Measurements from ENCODE around the gene MYH14. TPM values are rescaled to one million over a fixed set of nuclear protein-coding genes. Genes with fewer than 3 reads are reported as not detected.

Gene MYH14
- total and polyA plus RNA-seq, 4 experiments from 2014 or later = not detected

DNA sequence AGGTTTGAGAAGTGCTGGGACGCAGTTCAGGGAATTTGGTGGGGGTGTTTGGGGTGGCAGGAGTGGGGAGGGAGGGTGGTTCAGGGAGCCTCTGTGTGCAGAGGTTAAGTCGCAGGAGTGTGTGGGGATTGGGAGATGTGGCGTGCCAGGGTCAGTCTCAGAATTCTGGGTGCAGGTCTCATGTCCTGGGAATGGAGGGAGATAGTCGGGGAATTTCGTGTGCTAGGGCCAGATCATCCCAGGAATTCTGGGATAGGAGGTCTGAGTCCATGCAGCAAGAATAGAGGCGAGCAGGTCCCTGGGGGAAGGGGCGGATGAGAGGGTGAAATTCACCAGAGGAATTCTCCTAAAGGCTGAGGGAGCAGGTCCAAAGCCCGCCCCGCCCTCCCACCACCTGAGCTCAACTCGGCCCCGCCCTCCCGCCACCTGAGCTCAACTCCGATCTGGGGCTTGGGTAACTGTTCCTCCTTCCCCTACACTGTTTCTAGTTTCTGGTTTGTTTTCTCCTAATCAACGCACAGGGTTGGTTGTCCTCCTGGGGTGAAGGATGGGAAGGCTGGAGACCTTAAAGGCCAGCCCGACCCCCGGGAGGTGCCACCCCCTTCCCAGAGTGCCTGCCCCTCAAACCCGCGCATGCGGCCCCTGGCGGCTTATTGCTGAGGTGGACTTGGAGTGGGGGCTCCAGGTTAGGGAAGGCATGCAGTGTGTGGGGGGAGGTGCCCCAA lies 110.6 kb downstream of the MYH14 start:
- H3K36me3 ChIP-seq (ENCODE audit: insufficient read depth, low read length) = no peaks in the 10 kb centered on the region
- intact Hi-C loops (cut with micrococcal nuclease) = no loop called here
- peaks cover 5% of the 10 kb centered on the region for H3K4me1 ChIP-seq (ENCODE audit: insufficient read depth, low read length)
- no peak for DNase-seq
- H3K9me3 Mint-ChIP-seq = peaks cover 0 to 4% (median 0%) of the 10 kb centered on the region in 8 donors
- H3K27me3 ChIP-seq (ENCODE audit: insufficient read depth, low read length) = peaks cover 37% of the 10 kb centered on the region
- CTCF ChIA-PET (ENCODE audit: partially characterized antibody) = no interaction called here
- no peak overlapping the region for H3K4me3 Mint-ChIP-seq
- H3K27ac Mint-ChIP-seq = no peak overlapping the region
- H3K36me3 Mint-ChIP-seq = no peaks in the 10 kb centered on the region
- no peaks in the 10 kb centered on the region for H3K9me3 ChIP-seq (ENCODE audit: control insufficient read depth in 1 of 2, low read length in 2 of 2)
- H3K4me1 Mint-ChIP-seq = peaks cover 5 to 19% (median 13%) of the 10 kb centered on the region in 4 donors
- H3K27me3 Mint-ChIP-seq = peaks cover 33 to 53% of the 10 kb centered on the region in 2 donors
- H3K4me3 ChIP-seq (ENCODE audit: low read length in 2 of 2) = no peak overlapping the region
- POLR2A ChIA-PET (ENCODE audit: partially characterized antibody) = no interaction called here
- no peak overlapping the region for H3K27ac ChIP-seq (ENCODE audit: low read depth, low read length)

DNA sequence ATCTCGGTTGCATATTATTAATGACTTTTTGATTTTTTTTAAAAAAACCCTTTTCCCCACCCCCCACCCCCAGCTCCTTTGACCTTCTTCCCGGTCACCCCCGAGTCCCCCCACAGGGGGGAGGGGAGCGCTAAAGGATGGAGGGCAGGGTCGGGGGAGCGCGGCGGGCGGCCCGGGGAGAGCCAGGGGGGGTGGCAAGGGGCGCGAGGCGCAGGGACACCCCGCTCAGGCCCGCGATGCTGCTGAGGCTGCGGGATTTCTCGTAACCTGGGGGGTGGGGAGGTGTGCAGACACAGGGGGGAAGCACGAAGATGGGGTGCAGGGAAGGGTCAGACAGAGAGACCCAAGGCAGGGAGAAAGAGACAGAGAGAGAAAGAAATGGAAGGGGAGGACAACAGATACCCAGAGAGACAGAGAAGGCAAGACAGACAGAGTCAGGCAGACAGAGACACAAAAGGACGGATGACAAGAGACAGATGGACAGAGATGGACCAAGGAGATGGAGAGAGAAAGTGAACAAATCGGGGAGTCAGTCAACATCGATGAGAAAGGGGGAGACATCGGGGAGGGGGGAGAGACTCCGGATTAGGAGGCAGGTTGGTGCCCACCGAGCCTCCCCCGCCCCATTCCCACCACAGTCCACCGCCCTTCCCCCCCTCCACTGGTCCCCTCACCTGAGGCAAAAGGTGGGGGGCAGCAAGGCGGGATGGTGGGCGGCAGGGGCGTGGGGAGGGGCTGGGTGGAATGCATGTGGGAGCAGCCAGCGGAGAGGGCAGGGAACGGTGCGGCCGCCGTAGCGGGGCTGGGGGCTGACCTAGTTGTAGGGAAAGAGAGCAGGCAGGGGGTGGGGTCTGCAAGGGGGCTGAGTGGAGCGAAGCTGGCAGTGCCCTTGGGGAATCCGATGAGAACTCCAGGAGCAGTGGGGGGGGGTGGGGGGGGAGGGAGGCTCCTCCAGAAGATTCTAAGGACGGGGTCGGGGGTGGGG lies 111.6 kb downstream of the MYH14 start:
- ChIA-PET CTCF (ENCODE audit: partially characterized antibody) (no interaction called here), POLR2A (ENCODE audit: partially characterized antibody) (no interaction called here)
- intact Hi-C loops (cut with micrococcal nuclease) = no loop called here
- no peak for DNase-seq
- H3K27me3 ChIP-seq (ENCODE audit: insufficient read depth, low read length) = peaks cover 36% of the 10 kb centered on the region
- H3K9me3 Mint-ChIP-seq = peaks cover 0 to 6% (median 0%) of the 10 kb centered on the region in 8 donors
- peak overlapping the region in 1 of 7 donors; percentile 92 for H3K27ac Mint-ChIP-seq
- peak overlapping the region in 5 of 8 donors; percentile 51 to 79 (median 74) for H3K4me3 Mint-ChIP-seq
- H3K27ac ChIP-seq (ENCODE audit: low read depth, low read length) = no peak overlapping the region
- peaks cover 5 to 19% (median 13%) of the 10 kb centered on the region in 4 donors for H3K4me1 Mint-ChIP-seq
- no peak overlapping the region for H3K4me3 ChIP-seq (ENCODE audit: low read length in 2 of 2)
- H3K36me3 ChIP-seq (ENCODE audit: insufficient read depth, low read length) = no peaks in the 10 kb centered on the region
- H3K9me3 ChIP-seq (ENCODE audit: control insufficient read depth in 1 of 2, low read length in 2 of 2) = no peaks in the 10 kb centered on the region
- H3K36me3 Mint-ChIP-seq = no peaks in the 10 kb centered on the region
- H3K4me1 ChIP-seq (ENCODE audit: insufficient read depth, low read length) = peaks cover 5% of the 10 kb centered on the region
- H3K27me3 Mint-ChIP-seq = peaks cover 35 to 54% of the 10 kb centered on the region in 2 donors

DNA sequence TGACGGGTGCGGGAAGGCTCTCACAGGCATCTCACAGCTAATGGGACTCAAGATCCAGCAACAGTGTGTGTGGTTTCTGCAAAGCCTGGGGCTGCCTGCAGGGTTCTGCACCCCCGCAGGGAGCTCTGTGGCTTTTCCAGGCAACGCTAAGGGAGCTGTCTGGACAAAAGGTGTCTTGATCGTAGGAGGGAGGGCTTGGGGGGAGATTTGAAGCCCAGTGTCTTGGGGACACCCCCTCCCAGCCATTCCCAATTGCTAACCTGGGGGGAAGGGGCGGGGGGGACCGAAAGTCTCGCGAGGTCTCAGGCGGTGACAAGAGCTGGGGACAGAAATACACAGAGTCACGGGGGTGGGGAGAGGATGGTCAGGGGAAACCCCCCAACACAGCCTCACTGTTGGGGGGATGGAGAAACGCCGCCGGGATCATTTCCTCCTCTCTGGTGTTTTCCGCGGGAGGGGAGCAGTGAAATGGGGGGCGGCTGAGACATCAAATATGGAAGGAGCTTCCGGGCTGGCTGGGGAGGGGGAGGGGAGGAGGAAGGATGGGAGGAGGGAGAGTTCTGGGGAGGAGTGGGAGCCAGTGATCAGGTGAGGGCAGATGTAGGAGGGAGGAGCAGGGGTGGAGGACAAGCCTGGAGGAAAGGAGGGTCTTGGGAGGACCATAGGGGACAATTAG lies 112.5 kb downstream of the MYH14 start:
- POLR2A ChIA-PET (ENCODE audit: partially characterized antibody) = no interaction called here
- H3K4me1 Mint-ChIP-seq = peaks cover 5 to 19% (median 13%) of the 10 kb centered on the region in 4 donors
- H3K36me3 Mint-ChIP-seq = no peaks in the 10 kb centered on the region
- Histone ChIP-seq H3K27me3 (ENCODE audit: insufficient read depth, low read length) (peaks cover 31% of the 10 kb centered on the region), H3K4me3 (ENCODE audit: low read length in 2 of 2) (no peak overlapping the region), H3K9me3 (ENCODE audit: control insufficient read depth in 1 of 2, low read length in 2 of 2) (no peaks in the 10 kb centered on the region), H3K36me3 (ENCODE audit: insufficient read depth, low read length) (no peaks in the 10 kb centered on the region), H3K4me1 (ENCODE audit: insufficient read depth, low read length) (peaks cover 5% of the 10 kb centered on the region), H3K27ac (ENCODE audit: low read depth, low read length) (no peak overlapping the region)
- peak overlapping the region; percentile 15 to 77 (median 68) for H3K4me3 Mint-ChIP-seq
- peak overlapping the region in 3 of 7 donors; percentile 35 to 71 (median 54) for H3K27ac Mint-ChIP-seq
- H3K27me3 Mint-ChIP-seq = peaks cover 29 to 49% of the 10 kb centered on the region in 2 donors
- DNase-seq = no peak
- CTCF ChIA-PET (ENCODE audit: partially characterized antibody) = no interaction called here
- H3K9me3 Mint-ChIP-seq = peaks cover 0 to 6% (median 0%) of the 10 kb centered on the region in 8 donors
- intact Hi-C loops (cut with micrococcal nuclease) = no loop called here

DNA sequence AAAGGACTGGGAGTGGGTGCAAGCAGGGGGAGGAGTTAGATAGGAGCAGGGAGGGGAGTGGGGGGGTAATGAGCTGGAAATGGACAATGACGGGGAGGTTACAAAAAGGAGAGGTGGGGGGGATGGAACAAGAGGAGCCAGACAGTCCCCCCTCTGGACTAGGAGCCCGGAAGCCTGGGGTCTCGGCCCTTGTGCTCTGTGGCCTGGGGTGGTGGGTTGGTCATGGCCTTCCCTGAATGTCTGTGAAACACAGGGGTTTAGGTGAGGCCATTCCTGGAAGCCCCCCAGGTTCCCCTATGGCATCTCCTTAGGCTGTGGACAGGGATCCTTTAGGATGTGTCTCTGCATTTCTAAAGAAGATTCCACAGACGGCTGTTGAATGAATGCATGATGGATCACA lies 113.7 kb downstream of the MYH14 start:
- DNase-seq = no peak
- Histone ChIP-seq H3K36me3 (ENCODE audit: insufficient read depth, low read length) (no peaks in the 10 kb centered on the region), H3K27ac (ENCODE audit: low read depth, low read length) (no peak overlapping the region), H3K9me3 (ENCODE audit: control insufficient read depth in 1 of 2, low read length in 2 of 2) (no peaks in the 10 kb centered on the region), H3K4me3 (ENCODE audit: low read length in 2 of 2) (no peak overlapping the region), H3K4me1 (ENCODE audit: insufficient read depth, low read length) (peaks cover 5% of the 10 kb centered on the region), H3K27me3 (ENCODE audit: insufficient read depth, low read length) (peaks cover 22% of the 10 kb centered on the region)
- intact Hi-C loops (cut with micrococcal nuclease) = no loop called here
- ChIA-PET CTCF (ENCODE audit: partially characterized antibody) (no interaction called here), POLR2A (ENCODE audit: partially characterized antibody) (no interaction called here)
- H3K4me3 Mint-ChIP-seq = no peak overlapping the region
- peaks cover 0 to 6% (median 0%) of the 10 kb centered on the region in 8 donors for H3K9me3 Mint-ChIP-seq
- H3K36me3 Mint-ChIP-seq = no peaks in the 10 kb centered on the region
- peaks cover 5 to 19% (median 13%) of the 10 kb centered on the region in 4 donors for H3K4me1 Mint-ChIP-seq
- peaks cover 26 to 48% of the 10 kb centered on the region in 2 donors for H3K27me3 Mint-ChIP-seq
- no peak overlapping the region for H3K27ac Mint-ChIP-seq

DNA sequence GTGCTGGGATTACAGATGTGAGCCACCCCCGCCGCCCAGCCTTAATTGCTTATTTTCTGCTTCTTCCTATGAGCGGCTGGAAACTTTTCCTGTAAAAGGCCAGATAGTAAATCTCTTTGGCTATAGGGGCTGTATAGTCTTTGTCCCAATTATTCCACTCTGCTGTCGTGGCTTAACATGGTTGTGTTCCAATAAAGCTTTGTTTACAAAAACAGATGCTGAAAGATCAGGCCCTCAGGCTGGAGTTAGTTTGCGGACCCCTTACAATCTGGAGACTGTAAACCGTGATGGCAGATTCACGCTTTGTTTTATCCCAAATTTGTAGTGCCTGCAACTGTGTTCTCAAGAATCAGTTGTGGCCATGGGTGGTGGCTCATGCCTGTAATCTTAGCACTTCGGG lies 115.0 kb downstream of the MYH14 start:
- H3K27me3 Mint-ChIP-seq = peaks cover 19 to 42% of the 10 kb centered on the region in 2 donors
- no peaks in the 10 kb centered on the region for H3K9me3 ChIP-seq (ENCODE audit: control insufficient read depth in 1 of 2, low read length in 2 of 2)
- H3K27ac ChIP-seq (ENCODE audit: low read depth, low read length) = no peak overlapping the region
- no peak overlapping the region for H3K4me3 ChIP-seq (ENCODE audit: low read length in 2 of 2)
- ChIA-PET CTCF (ENCODE audit: partially characterized antibody) (no interaction called here), POLR2A (ENCODE audit: partially characterized antibody) (no interaction called here)
- H3K4me3 Mint-ChIP-seq = no peak overlapping the region
- no peaks in the 10 kb centered on the region for H3K36me3 Mint-ChIP-seq
- no peak for DNase-seq
- peaks cover 5% of the 10 kb centered on the region for H3K4me1 ChIP-seq (ENCODE audit: insufficient read depth, low read length)
- peaks cover 5 to 14% (median 11%) of the 10 kb centered on the region in 4 donors for H3K4me1 Mint-ChIP-seq
- H3K27ac Mint-ChIP-seq = no peak overlapping the region
- peaks cover 11% of the 10 kb centered on the region for H3K27me3 ChIP-seq (ENCODE audit: insufficient read depth, low read length)
- H3K9me3 Mint-ChIP-seq = peaks cover 0 to 6% (median 0%) of the 10 kb centered on the region in 8 donors
- intact Hi-C loops (cut with micrococcal nuclease) = no loop called here
- no peaks in the 10 kb centered on the region for H3K36me3 ChIP-seq (ENCODE audit: insufficient read depth, low read length)

DNA sequence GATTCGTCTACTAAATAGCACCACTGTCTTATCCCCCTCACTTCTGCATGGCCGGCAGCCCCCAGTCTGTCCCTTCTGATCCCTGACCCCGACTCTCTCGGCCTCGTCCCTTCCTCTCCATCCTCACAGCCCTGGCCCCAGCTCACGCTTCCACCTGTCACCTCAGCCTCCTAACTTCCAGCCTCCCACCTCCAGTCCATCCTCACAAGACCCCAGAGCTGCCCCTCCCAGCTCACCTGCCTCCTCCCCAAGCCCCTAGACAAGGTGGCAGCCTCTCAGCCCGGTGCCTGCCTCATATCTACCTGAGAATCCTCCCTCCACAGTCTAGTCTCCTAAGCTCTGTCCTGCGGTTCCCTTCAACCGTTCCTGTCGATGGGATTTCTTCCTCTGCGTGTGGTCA lies 115.7 kb downstream of the MYH14 start:
- peak overlapping the region in 2 of 7 donors; percentile 7 to 42 for H3K27ac Mint-ChIP-seq
- Histone ChIP-seq H3K27me3 (ENCODE audit: insufficient read depth, low read length) (peaks cover 5% of the 10 kb centered on the region), H3K4me3 (ENCODE audit: low read length in 2 of 2) (no peak overlapping the region), H3K27ac (ENCODE audit: low read depth, low read length) (no peak overlapping the region), H3K4me1 (ENCODE audit: insufficient read depth, low read length) (peaks cover 5% of the 10 kb centered on the region), H3K36me3 (ENCODE audit: insufficient read depth, low read length) (no peaks in the 10 kb centered on the region), H3K9me3 (ENCODE audit: control insufficient read depth in 1 of 2, low read length in 2 of 2) (no peaks in the 10 kb centered on the region)
- DNase-seq = no peak
- H3K4me3 Mint-ChIP-seq = no peak overlapping the region
- H3K4me1 Mint-ChIP-seq = peaks cover 5 to 14% (median 8%) of the 10 kb centered on the region in 4 donors
- H3K9me3 Mint-ChIP-seq = peaks cover 0 to 6% (median 0%) of the 10 kb centered on the region in 8 donors
- no peaks in the 10 kb centered on the region for H3K36me3 Mint-ChIP-seq
- H3K27me3 Mint-ChIP-seq = peaks cover 14 to 37% of the 10 kb centered on the region in 2 donors
- CTCF ChIA-PET (ENCODE audit: partially characterized antibody) = no interaction called here
- intact Hi-C loops (cut with micrococcal nuclease) = no loop called here
- POLR2A ChIA-PET (ENCODE audit: partially characterized antibody) = no interaction called here

DNA sequence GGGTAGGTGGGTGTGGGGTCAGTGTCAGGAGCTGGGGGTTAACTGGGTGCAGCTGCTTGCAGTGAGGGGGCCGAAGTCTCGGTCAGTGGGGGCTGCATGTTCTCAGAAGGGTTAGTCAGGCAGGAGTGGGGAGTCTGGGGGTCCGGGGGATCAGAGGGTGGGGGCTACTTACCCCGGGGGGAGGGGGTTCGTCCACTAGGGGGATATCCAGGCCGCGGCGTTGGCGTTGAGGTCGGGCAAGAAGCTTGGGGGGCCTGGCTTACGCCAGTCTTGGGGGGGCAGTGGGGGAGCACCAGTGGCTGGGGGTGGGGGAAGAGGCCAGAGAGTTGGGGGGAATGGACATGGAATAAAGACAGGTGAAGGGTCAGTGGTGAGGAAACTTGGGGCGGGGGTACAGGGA lies 116.6 kb downstream of the MYH14 start:
- H3K36me3 ChIP-seq (ENCODE audit: insufficient read depth, low read length) = no peaks in the 10 kb centered on the region
- peaks cover 5% of the 10 kb centered on the region for H3K4me1 ChIP-seq (ENCODE audit: insufficient read depth, low read length)
- Mint-ChIP-seq H3K27ac (no peak overlapping the region), H3K4me1 (peaks cover 3 to 15% (median 9%) of the 10 kb centered on the region in 4 donors), H3K27me3 (peaks cover 10 to 36% of the 10 kb centered on the region in 2 donors), H3K4me3 (no peak overlapping the region), H3K9me3 (peaks cover 0 to 8% (median 0%) of the 10 kb centered on the region in 8 donors), H3K36me3 (no peaks in the 10 kb centered on the region)
- ChIA-PET POLR2A (ENCODE audit: partially characterized antibody) (no interaction called here), CTCF (ENCODE audit: partially characterized antibody) (no interaction called here)
- no peak for DNase-seq
- no peak overlapping the region for H3K27ac ChIP-seq (ENCODE audit: low read depth, low read length)
- peaks cover 2% of the 10 kb centered on the region for H3K27me3 ChIP-seq (ENCODE audit: insufficient read depth, low read length)
- H3K4me3 ChIP-seq (ENCODE audit: low read length in 2 of 2) = no peak overlapping the region
- no peaks in the 10 kb centered on the region for H3K9me3 ChIP-seq (ENCODE audit: control insufficient read depth in 1 of 2, low read length in 2 of 2)
- intact Hi-C loops (cut with micrococcal nuclease) = no loop called here
